22Rv1 (cell line): Measurements from ENCODE around the gene SGO2.

Source experiments
- CTCF ChIP-seq: fragments of 450-650 bp; IDR thresholded peaks from 2 replicates; pipeline ENCODE4 v1.5.1; 2017; ENCODE audit warnings: mild to moderate bottlenecking
- ZFX ChIP-seq: fragments of 450-650 bp; IDR thresholded peaks from 2 replicates; pipeline ENCODE4 v1.6.1; 2017; ENCODE audit warnings: antibody characterized with exemption, borderline replicate concordance

GRCh38 chr2:200591308-200591707 lies 65.3 kb downstream of the SGO2 start:
- TF ChIP-seq CTCF (no peak), ZFX (no peak)
